Sigmoid colon (tissue), 7 donors: ENCODE data around the gene BAHCC1. TPM values are rescaled to one million over a fixed set of nuclear protein-coding genes. Genes with fewer than 3 reads are reported as not detected.

ENCODE experiments used
- DNase-seq: peaks from one replicate; pipeline ENCODE4 v3.0.0-alpha.2; 2019
- H3K27ac ChIP-seq, 4 donors: fragments of 200-600 bp; sonication (generic); one replicate each; pipeline ENCODE4 v1.5.1; 2016 to 2019; ENCODE audit warnings: mild to moderate bottlenecking in 1 of 4
- H3K27me3 ChIP-seq, 3 donors: fragments of 200-600 bp; sonication (generic); one replicate each; pipeline ENCODE4 v1.5.1; 2019; ENCODE audit warnings: mild to moderate bottlenecking in 1 of 3
- H3K36me3 ChIP-seq, 4 donors: fragments of 200-600 bp; sonication (generic); one replicate each; pipeline ENCODE4 v1.5.1; 2016 to 2019
- H3K4me1 ChIP-seq, 4 donors: fragments of 200-600 bp; sonication (generic); one replicate each; pipeline ENCODE4 v1.5.1; 2017 to 2019
- H3K4me3 ChIP-seq, 4 donors: fragments of 200-600 bp; sonication (generic); one replicate each; pipeline ENCODE4 v1.5.1; 2017 to 2019; ENCODE audit warnings: mild to moderate bottlenecking in 2 of 4, moderate library complexity in 1 of 4
- H3K9me3 ChIP-seq, 4 donors: fragments of 200-600 bp in 3 of 4; sonication (generic) in 3 of 4; one replicate each; pipeline versions ENCODE4 v1.5.1 to v1.6.1; 2013 to 2019
- CTCF ChIP-seq, 4 experiments: fragments of 450-650 bp in 3 of 4; fragments of 200-600 bp in 1 of 4; IDR thresholded peaks; one replicate each; pipeline ENCODE4 v1.5.1; 2016 to 2019; ENCODE audit warnings: antibody characterized with exemption in 4 of 4, mild to moderate bottlenecking in 3 of 4, moderate library complexity in 2 of 4
- EP300 ChIP-seq, 4 donors: sonication (generic); formaldehyde crosslinking; IDR thresholded peaks; one replicate each; pipeline ENCODE4 v1.6.1; 2017; ENCODE audit warnings: antibody characterized with exemption in 4 of 4
- POLR2A ChIP-seq, 2 donors: fragments of 450-650 bp; IDR thresholded peaks; one replicate each; pipeline ENCODE4 v1.6.1; 2016; ENCODE audit warnings: antibody characterized with exemption in 2 of 2, mild to moderate bottlenecking in 2 of 2, moderate library complexity in 2 of 2
- POLR2AphosphoS5 ChIP-seq, 4 donors: sonication (generic); formaldehyde crosslinking; IDR thresholded peaks; one replicate each; pipeline ENCODE4 v1.6.1; 2017; ENCODE audit warnings: antibody characterized with exemption in 4 of 4
- WGBS, 2 donors: extraction: QIAGEN DNeasy Blood & Tissue Kit; methylation state at CpG; one replicate each; pipeline ENCODE4 v1.1.7; 2013; 5-methylcytosine and 5-hydroxymethylcytosine counted together
- intact Hi-C: fragments of 100-400 bp; cut with DNase I; formaldehyde crosslinking; loops from one replicate; pipeline ENCODE4 v1.15.1; 2023
- polyA plus RNA-seq, 3 donors: library from polyadenylated mRNA; stranded (reverse); fragments of 200-250 nt; gene quantifications; one replicate each; pipeline ENCODE4 v1.2.3, GENCODE V29; 2013
- total RNA-seq, 4 donors: library from RNA; depleted of rRNA; stranded (reverse); fragments of >200 nt; gene quantifications; one replicate each; pipeline ENCODE4 v1.1.0, GENCODE V29; 2016
- donor health status: healthy with polysubstance abuse.
- donor health status: Bipolar disorder and iron deficiency.
- donor health status: healthy.

Gene BAHCC1
- total and polyA plus RNA-seq, 7 donors: 1.8 to 18.6 (median 6.4) TPM

DNA sequence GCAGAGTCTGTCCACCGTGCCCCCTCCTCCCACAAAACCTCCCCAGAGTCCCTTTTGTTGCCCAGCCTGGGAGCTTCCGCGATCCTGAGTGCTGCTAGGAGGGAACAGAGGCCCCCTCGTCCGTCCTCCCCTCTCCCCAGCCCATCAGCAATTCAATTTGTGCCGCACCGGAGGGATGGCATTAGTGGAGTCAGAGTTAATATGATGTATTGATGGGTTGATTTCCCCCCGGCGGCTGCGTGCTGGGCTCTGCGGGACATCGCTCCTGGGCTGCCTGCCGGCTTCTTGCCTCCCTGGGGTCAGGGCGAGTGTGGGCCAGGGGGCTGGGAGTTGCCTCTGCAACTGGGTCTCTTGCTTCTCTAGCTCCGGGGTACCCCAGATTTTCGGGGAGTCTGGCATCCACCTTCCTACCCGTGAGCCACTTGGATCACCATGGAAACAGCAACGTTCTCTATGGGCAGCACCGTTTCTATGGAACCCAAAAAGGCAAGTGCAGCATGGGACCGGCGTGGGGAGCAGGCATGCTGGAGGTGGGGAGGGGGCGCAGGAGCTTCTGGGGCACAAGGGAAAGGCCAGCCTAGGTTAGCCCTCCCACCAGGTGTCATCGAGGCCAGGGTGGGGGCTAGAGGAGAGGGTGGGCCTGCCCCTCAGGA is 42.9 kb downstream of the BAHCC1 start:
- Histone ChIP-seq H3K4me3 (no peak overlapping the region), H3K9me3 (no peaks in the 10 kb centered on the region), H3K4me1 (peaks cover 0 to 39% (median 35%) of the 10 kb centered on the region in 4 donors), H3K36me3 (peaks cover 0 to 15% (median 6%) of the 10 kb centered on the region in 4 donors), H3K27me3 (no peaks in the 10 kb centered on the region), H3K27ac (no peak overlapping the region)
- WGBS, 2 donors: 89 to 93% methylated on average over 23 of the region's 23 CpGs
- intact Hi-C loops: no loop called here
- TF ChIP-seq CTCF (IDR thresholded peaks at IDR 0.05): no peak
- TF ChIP-seq POLR2AphosphoS5 (IDR thresholded peaks at IDR 0.05): no peak
- TF ChIP-seq POLR2A (IDR thresholded peaks at IDR 0.05): no peak
- no peak for TF ChIP-seq EP300 (IDR thresholded peaks at IDR 0.05)
- DNase-seq: no peak

GRCh38 chr17:81438688-81439087 is 43.4 kb downstream of the BAHCC1 start:
- Histone ChIP-seq H3K36me3 (peaks cover 0 to 20% (median 6%) of the 10 kb centered on the region in 4 donors), H3K27ac (no peak overlapping the region), H3K4me3 (no peak overlapping the region), H3K27me3 (no peaks in the 10 kb centered on the region), H3K9me3 (no peaks in the 10 kb centered on the region), H3K4me1 (peaks cover 0 to 35% (median 34%) of the 10 kb centered on the region in 4 donors)
- 54 to 89% methylated on average over 10 of the region's 10 CpGs for WGBS, 2 donors
- TF ChIP-seq CTCF (IDR thresholded peaks at IDR 0.05): no peak
- TF ChIP-seq EP300 (IDR thresholded peaks at IDR 0.05): no peak
- DNase-seq: no peak
- intact Hi-C loops: no loop called here

DNA sequence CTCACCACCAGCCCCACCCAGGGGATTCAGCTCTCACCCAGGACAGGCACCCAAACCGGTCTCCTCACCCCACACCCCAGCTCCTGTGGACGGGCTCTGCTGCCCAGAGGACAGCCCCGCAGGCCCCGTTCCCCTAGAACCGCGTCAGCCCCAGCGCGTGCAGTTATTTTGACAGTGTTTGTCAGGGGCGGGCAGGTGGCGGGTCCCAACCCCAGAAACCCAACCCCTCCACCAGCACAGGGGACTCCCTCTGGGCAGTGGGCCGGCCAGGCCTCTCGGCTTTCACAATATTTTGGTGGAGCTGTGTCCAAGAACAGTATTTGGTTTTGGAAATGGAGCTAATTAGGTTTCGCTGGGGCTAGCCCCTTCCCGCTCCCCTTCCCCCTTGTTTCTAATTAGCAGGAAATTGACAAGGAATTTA is 44.8 kb downstream of the BAHCC1 start:
- WGBS, 2 donors: 92 to 93% methylated on average over 14 of the region's 14 CpGs
- no peak for TF ChIP-seq EP300 (IDR thresholded peaks at IDR 0.05)
- TF ChIP-seq POLR2AphosphoS5 (IDR thresholded peaks at IDR 0.05): no peak
- TF ChIP-seq POLR2A (IDR thresholded peaks at IDR 0.05): no peak
- TF ChIP-seq CTCF (IDR thresholded peaks at IDR 0.05): no peak
- Histone ChIP-seq H3K4me1 (peaks cover 0 to 25% (median 24%) of the 10 kb centered on the region in 4 donors), H3K27ac (no peak overlapping the region), H3K27me3 (no peaks in the 10 kb centered on the region), H3K36me3 (peaks cover 0 to 21% (median 6%) of the 10 kb centered on the region in 4 donors), H3K9me3 (no peaks in the 10 kb centered on the region), H3K4me3 (no peak overlapping the region)
- intact Hi-C loops: no loop called here
- DNase-seq: no peak

GRCh38 chr17:81440511-81441244 is 45.4 kb downstream of the BAHCC1 start:
- Histone ChIP-seq H3K27me3 (no peaks in the 10 kb centered on the region), H3K36me3 (peaks cover 0 to 26% (median 6%) of the 10 kb centered on the region in 4 donors), H3K9me3 (no peaks in the 10 kb centered on the region), H3K4me1 (peaks cover 0 to 19% (median 18%) of the 10 kb centered on the region in 4 donors), H3K4me3 (no peak overlapping the region), H3K27ac (no peak overlapping the region)
- TF ChIP-seq POLR2AphosphoS5 (IDR thresholded peaks at IDR 0.05): no peak
- no peak for TF ChIP-seq POLR2A (IDR thresholded peaks at IDR 0.05)
- no peak for TF ChIP-seq EP300 (IDR thresholded peaks at IDR 0.05)
- TF ChIP-seq CTCF (IDR thresholded peaks at IDR 0.05): no peak
- DNase-seq: no peak
- WGBS, 2 donors: 80 to 83% methylated on average over 24 of the region's 24 CpGs
- intact Hi-C loops: no loop called here
